GM20000 (cell line): Measurements from ENCODE around the gene CPE.

Experiments
- DNase-seq: peaks from one replicate; pipeline ENCODE4 v3.0.0; 2012; ENCODE audit warnings: low spot score
- TF ChIP-seq, protein P1 (sequence below): IDR thresholded peaks from 2 replicates; pipeline ENCODE4 v1.5.1; 2012; ENCODE audit warnings: mild to moderate bottlenecking, control low read depth; ENCODE audit errors: extremely low read depth, missing control alignments

CPE gene

DNA sequence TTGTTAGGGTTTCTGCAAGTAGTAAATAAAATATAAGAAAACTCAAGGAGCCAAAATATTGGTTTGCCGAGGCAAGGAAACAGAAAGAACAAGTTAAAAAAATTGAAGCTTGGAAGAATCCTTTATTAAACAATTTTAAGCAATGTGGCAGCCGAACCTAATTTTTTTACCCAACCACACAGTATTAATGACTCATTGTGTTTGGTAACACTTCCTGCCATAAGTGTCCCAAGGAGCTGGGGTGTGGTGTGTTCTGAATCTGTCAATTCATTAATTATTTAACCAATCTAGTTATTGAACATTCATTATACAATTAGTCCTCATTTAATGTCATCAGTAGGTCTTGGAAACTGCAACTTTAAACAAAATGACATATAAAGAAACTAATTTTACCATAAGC lies 19.3 kb upstream of the CPE start:
- TF ChIP-seq, protein P1, sequence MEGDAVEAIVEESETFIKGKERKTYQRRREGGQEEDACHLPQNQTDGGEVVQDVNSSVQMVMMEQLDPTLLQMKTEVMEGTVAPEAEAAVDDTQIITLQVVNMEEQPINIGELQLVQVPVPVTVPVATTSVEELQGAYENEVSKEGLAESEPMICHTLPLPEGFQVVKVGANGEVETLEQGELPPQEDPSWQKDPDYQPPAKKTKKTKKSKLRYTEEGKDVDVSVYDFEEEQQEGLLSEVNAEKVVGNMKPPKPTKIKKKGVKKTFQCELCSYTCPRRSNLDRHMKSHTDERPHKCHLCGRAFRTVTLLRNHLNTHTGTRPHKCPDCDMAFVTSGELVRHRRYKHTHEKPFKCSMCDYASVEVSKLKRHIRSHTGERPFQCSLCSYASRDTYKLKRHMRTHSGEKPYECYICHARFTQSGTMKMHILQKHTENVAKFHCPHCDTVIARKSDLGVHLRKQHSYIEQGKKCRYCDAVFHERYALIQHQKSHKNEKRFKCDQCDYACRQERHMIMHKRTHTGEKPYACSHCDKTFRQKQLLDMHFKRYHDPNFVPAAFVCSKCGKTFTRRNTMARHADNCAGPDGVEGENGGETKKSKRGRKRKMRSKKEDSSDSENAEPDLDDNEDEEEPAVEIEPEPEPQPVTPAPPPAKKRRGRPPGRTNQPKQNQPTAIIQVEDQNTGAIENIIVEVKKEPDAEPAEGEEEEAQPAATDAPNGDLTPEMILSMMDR: no peak
- DNase-seq: no peak

DNA sequence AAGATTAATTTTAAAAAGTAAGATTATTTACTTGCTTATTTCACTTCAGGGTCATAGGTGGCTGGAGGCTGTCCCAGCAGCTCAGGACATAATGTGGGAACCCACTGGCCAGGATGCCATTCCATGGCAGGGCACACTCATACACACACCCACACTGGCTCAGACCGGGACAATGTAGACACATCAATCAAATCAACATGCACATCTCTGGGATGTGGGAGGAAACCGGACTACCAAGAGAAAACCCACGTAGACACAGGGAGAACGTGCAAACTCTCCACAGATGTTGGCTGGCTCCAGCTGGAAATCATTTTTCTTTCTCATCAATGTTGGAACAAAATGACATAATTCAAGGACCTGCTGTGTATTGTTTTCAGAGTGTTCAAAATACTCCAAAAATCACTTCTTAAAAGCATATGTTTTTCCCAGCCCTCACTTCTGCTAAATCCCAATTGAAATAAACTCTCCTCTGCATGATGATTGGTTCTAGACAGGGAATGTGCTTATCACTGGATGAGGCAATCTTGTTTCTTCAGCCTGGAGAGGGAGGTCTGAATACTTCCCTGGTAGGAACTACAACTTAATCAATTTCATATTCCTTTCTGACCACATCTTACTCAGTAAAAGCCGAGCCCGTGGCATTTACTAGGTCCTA lies 18.6 kb upstream of the CPE start:
- no peak for DNase-seq
- TF ChIP-seq, protein P1: no peak

DNA sequence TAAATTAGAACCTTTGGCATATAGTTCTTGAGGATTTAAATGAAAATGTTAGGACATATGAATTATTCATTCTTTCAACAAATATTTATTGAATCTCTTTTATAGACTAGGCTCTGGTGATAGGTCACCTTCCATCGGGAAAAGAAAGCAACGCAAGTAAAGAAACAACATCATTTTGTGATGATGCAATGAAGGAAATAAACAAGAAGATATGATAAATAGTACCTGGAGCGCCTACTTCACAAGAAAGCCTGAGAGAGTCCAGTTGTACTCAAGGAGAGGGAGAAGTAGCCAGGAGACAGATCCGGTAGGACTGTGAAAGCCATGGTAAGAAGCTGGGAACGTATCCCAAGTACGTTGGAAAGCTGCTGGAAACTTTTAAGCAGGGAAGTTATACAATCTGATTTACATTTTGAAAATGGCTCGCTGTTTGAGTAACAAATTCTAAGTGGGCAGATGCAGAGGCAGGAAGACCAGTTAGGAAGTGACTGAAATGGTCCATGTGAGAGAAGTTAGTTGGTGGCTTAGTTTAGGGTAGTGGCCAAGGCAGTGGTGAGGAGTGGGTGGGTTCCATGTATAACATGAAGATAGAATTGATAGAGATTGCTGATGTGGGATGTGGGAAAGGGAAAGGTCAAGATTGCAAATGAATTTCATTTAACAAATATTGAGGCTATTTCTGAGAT lies 17.7 kb upstream of the CPE start:
- TF ChIP-seq, protein P1: no peak

DNA sequence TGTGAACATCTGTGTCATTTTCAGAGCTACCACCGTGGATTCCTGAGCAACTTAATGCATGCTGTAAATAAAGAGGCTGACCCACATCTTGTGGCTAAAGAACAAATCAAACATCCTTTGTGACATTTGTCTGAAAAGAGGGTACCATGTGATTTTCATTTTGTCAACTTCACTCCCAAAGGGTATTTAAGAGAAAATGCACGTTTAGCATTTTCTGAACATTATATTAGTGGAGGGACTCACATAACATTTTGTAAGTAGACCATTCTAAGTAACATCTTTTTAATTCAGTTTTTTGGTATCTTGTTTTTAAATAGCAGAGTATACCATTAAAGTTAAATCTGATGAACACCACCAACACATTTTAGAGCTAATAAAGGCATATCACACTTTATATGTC lies 17.0 kb upstream of the CPE start:
- TF ChIP-seq, protein P1: no peak
- no peak for DNase-seq

More for the DNA sequence above, 17.7 kb upstream of the CPE start:
- no peak for DNase-seq

DNA sequence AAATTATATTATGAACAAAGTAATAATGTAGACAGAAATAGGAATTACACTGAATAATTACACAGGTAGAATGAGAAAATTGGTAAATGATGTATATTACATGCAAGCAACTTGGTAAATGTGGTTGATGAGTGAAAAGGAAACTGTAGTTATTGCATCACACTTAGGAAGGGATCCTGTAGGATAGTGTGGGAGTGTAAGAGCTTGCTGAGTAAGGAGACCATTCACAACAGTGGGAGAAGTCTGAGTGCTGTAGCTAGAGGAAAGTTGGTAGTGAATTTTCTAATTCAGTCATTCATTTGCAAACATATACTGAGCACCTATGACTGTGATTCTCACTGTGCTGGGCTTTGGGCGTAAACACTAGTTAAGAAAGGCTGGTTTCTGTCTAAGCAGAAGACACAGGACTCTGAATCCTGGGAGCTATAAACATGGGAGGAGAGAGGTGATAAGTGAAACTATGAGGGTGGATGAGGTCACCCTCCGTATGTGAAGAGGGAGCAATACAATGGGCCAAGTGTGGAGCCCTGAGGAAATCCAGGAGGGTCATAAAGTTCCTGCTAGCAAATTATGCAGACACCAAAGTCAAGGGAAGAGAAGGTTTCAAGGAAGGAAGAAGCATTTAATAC lies 14.2 kb upstream of the CPE start:
- TF ChIP-seq, protein P1: no peak
- DNase-seq: no peak

DNA sequence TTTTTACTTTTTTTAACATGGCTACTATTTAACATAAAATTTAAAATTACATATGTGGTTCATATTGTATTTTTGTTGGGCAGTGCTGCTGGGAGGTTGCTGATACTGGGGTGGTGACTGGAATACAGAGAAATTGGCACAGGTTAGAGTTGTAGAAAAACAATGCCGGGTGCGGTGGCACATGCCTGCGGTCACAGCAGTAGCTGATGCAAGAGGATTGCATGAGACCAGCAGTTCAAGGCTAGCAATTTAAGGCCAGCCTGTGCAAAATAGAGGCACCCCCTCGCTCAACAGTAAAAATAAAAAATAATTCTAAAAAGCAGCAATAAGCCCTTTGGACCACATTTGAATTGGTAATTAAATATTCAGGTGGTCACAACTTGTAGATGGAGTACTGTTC lies 11.8 kb upstream of the CPE start:
- no peak for DNase-seq

More for the DNA sequence above, 11.8 kb upstream of the CPE start:
- TF ChIP-seq, protein P1: no peak
